GM12891 (cell line): ENCODE data around the gene KRT27.

Source experiments
- PAX5 ChIP-seq: IDR thresholded peaks from 2 replicates; pipeline ENCODE4 v1.6.1; 2011; ENCODE audit warnings: low read length, moderate library complexity, mild to moderate bottlenecking; ENCODE audit not compliant: insufficient read depth, severe bottlenecking
- POLR2A ChIP-seq: IDR thresholded peaks from 2 replicates; pipeline ENCODE4 v1.6.1; 2011; ENCODE audit warnings: low read depth, low read length, control low read depth
- POLR2AphosphoS5 ChIP-seq: IDR thresholded peaks from 2 replicates; pipeline ENCODE4 v1.6.1; 2011; ENCODE audit warnings: low read depth, low read length, control low read depth
- POU2F2 ChIP-seq: IDR thresholded peaks from 2 replicates; pipeline ENCODE4 v1.6.1; 2011; ENCODE audit warnings: low read depth, mild to moderate bottlenecking, control low read depth, low read length, moderate library complexity
- TAF1 ChIP-seq: IDR thresholded peaks from 2 replicates; pipeline ENCODE4 v1.6.1; 2011; ENCODE audit warnings: low read depth, low read length, control low read depth

- no peak for TF ChIP-seq POLR2AphosphoS5
- TF ChIP-seq POLR2A: no peak
- no peak for TF ChIP-seq TAF1
- no peak for TF ChIP-seq POU2F2
- no peak for TF ChIP-seq PAX5
Observed at GRCh38 chr17:40821536-40821935, 39.2 kb upstream of the KRT27 start.
